ENCODE results near the gene MAEL.

Gene MAEL

GRCh38 chr1:166988974-166989515 is at the start of gene MAEL:
Gene MAEL, plus strand, starts transcription at chr1:166989280. Its CDS starts 73 bp downstream, at chr1:166989353.
- DNase-seq = peak in 2 of 10 donors; percentile 58 to 62
- intact Hi-C loops (cut with DNase I) = no loop called here

- intact Hi-C loops (cut with DNase I) = no loop called here
- DNase-seq = no peak
Measured at GRCh38 chr1:166939741-166940375, 49.2 kb upstream of the MAEL start.

- no peak for DNase-seq
- intact Hi-C loops (cut with DNase I) = no loop called here
Measured at GRCh38 chr1:166944186-166944967, 44.7 kb upstream of the MAEL start.

- intact Hi-C loops (cut with DNase I) = loop anchor here (1.0 kb wide), 1 partner anchor 28 kb away; the partner anchor contains the start of gene ILDR2
- DNase-seq = peak; percentile 83 to 98 (median 86)
Measured at GRCh38 chr1:166947398-166948043, 41.6 kb upstream of the MAEL start.

GRCh38 chr1:166948856-166949350 is 40.2 kb upstream of the MAEL start:
- no peak for DNase-seq
- intact Hi-C loops (cut with DNase I) = no loop called here

GRCh38 chr1:166950156-166950555 is 38.9 kb upstream of the MAEL start:
- peak in 3 of 10 donors; percentile 17 to 66 (median 29) for DNase-seq
- intact Hi-C loops (cut with DNase I) = no loop called here

- intact Hi-C loops (cut with DNase I) = no loop called here
- DNase-seq = no peak
Measured at GRCh38 chr1:166951050-166951449, 38.0 kb upstream of the MAEL start.

DNA sequence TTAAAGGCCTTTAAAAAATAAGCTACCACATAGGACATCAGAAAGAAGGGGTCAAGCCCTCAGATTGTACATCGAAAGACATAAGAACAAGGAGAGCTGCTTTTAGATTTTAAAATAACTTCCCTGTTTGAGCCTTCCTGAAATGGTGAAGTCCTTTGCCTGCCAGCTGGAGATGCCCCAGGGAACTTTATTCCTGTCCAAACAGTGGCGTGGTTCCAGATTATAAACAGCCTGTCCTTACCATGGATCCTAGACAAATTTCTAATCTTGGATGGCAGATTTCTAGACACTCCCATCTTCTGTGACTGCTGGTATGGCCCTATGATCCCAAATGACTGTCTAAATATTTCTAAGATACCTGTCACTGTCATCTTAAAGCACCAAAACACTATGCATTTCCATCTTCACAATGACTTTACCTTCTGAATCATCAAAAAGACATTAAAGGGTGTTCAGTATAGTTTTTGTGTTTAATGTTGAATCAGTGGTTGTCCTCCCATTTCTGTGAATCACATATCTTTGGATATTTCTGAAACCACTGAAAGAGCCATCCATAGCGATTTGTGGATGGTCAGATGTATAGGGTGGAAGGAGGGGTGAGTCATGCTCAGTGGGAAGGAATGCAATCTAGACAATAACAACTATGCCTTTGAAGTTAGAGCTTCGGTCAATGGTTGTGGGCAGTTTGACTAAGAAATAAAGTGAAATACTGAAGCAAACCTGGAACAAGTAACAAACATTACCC is 36.9 kb upstream of the MAEL start:
- no peak for DNase-seq
- intact Hi-C loops (cut with DNase I) = no loop called here

GRCh38 chr1:166953491-166953890 is 35.6 kb upstream of the MAEL start:
- DNase-seq = no peak
- intact Hi-C loops (cut with DNase I) = no loop called here

GRCh38 chr1:166956057-166956850 is 32.8 kb upstream of the MAEL start:
- no peak for DNase-seq
- intact Hi-C loops (cut with DNase I) = no loop called here

- intact Hi-C loops (cut with DNase I) = no loop called here
- no peak for DNase-seq
Measured at GRCh38 chr1:166956872-166957271, 32.2 kb upstream of the MAEL start.

DNA sequence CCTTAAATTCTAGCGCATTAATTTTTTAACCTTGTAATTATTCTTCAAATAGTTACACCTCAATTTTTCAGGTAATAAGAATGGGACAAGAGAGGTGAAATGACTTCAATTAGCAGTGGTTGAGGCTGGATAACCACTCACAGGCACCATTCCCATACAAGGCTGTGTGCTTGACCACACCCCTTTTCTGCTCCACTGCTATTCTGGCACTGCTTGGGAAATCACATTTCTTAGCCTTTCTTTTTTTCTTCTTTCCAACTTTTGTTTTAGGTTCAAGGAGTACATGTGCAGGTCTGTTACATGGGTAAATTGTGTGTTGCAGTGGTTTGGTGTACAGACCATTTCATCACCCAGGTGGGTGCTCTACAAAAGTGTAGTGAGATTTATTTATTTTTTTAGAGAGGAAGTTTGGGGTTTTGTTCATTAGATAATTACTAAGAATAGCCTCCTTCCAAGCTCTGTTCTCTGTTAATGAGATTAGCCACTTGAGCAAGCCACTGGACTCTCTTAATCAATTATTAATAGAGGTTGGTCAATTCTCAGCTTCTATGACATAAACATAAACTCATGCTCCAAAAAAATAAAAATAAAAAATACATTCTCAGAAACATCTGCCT is 28.1 kb upstream of the MAEL start:
- intact Hi-C loops (cut with DNase I) = no loop called here
- DNase-seq = no peak

GRCh38 chr1:166969074-166969677 is 19.9 kb upstream of the MAEL start:
- intact Hi-C loops (cut with DNase I) = no loop called here
- no peak for DNase-seq

DNA sequence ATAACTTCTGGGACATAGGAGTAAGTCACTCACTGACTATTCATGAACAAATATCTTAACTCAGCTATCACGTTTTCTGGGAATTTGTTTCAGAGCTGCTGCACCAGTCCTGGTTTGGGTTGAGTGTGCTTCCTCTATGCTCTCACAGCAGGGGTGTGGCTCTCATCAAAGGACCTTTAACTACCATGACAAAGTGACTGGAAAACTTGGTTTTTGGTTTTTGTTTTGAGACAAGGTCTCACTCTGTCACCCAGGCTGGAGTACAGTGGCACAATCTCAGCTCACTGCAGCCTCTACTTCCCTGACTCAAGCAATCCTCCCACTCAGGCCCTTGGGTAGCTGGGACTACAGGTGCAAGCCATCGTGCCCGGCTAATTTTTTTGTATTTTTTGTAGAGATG is 17.8 kb upstream of the MAEL start:
- no peak for DNase-seq
- intact Hi-C loops (cut with DNase I) = loop anchor here (10.0 kb wide), 1 partner anchor 126 kb away; no protein-coding TSS in a partner anchor

DNA sequence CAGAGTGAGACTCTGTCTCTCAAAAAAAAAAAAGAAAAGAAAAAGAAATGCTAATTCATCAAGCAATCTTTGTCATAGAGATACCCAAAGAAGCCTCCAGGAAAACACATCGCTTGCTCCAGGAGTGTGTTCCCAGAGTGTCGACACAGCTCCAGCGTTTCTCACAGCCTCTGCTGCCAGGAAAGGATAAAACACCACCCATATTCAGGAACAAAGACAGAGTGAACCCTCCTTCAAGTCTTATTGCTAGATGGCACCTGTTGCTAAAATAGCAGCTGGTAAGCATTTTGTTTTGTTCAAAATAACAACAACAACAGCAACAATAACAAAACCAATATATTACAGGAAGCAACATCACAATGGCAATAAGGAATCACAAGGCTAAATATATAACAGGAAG is 16.9 kb upstream of the MAEL start:
- intact Hi-C loops (cut with DNase I) = loop anchor here (10.0 kb wide), 1 partner anchor 127 kb away; no protein-coding TSS in a partner anchor
- DNase-seq = peak in 3 of 10 donors; percentile 33 to 83 (median 76)

DNA sequence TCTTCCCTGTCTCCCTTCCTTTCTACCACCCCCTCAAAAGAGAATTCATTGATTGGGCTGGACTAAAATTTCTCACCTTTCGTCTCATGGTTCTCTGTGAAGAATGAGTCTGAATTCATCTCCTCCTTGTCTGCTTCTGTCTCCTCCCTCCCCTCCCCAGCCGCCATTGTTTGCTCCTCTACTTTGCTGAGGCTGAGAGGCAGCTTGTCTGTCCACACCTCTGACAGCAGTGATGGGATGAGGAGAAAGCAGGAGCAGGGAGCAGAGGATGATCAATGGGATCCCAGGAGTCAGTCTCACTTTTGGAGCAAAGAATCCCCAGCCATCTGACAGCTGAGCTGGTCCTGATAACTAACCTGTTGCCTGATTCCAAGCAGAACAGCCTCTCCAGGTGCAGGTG is 16.3 kb upstream of the MAEL start:
- intact Hi-C loops (cut with DNase I) = loop anchor here (10.0 kb wide), 1 partner anchor 128 kb away; no protein-coding TSS in a partner anchor

DNA sequence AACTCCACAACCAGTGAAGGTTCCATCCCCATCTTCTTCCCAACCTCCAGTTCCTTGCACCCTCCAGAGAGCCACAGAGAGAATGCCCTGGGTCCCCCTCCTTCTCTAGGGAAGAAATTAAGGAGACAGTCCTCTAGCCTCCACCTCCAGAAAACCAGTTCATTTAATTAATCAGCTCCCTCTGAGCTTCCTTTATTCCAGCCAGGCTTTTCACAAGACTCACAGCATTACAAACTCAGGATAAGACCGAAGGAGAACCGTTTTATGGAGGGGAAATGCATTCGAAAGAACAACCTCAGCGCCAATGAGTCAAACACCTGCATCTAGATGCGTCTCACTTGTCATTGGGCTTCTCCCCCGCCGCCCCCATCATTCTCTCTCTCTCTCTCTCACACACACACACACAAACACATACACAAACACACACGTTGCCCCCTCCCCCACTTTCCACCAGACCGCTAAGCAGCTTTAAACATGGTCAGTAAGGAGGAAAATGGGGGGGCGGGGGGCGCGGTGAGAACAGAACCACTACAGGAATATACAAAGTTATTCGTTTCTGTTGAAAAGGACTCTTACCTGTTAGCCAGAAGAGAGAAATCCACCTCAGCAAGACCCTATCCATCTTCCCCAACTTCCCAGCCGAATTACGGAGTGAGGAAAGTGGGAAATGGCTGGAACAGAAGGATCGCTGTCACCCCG is 14.3 kb upstream of the MAEL start:
- DNase-seq = peak in 1 of 10 donors; percentile 57
- intact Hi-C loops (cut with DNase I) = loop anchor here (1.0 to 10.0 kb wide), 3 partner anchors 27 to 130 kb away; no protein-coding TSS in a partner anchor

More for the DNA sequence above, 16.3 kb upstream of the MAEL start:
- peak in 1 of 10 donors; percentile 66 for DNase-seq

Data from posterior cingulate gyrus (tissue), 11 donors.